ENCODE measurements around the gene MAP1LC3A.

The MAP1LC3A gene

GRCh38 chr20:34604980-34605788, 46.7 kb downstream of the MAP1LC3A start:
- no peak overlapping the region for H3K4me3 ChIP-seq (ENCODE audit: control insufficient read depth, low read depth, low read length)
- peak; percentile 14 for DNase-seq (ENCODE audit: low read depth)
- TF ChIP-seq CTCF (IDR thresholded peaks at IDR 0.05; ENCODE audit: control insufficient read depth, insufficient read depth, low read depth, low read length, missing control alignments), result no peak

- TF ChIP-seq CTCF (IDR thresholded peaks at IDR 0.05; ENCODE audit: control insufficient read depth, insufficient read depth, low read depth, low read length, missing control alignments), result no peak
- no peak for DNase-seq (ENCODE audit: low read depth)
- no peak overlapping the region for H3K4me3 ChIP-seq (ENCODE audit: control insufficient read depth, low read depth, low read length)
Measured at GRCh38 chr20:34607066-34607465, 48.5 kb downstream of the MAP1LC3A start.

Measured in AG09309 (cell line).